NCI-H2196 (cell line): ENCODE results near the gene MTMR6.
"Not testable (repeated sequence)": the region's sequence is repeated elsewhere in the genome, so short reads cannot be mapped to it uniquely, and the experiment has no call there.

Experiments
- DNase-seq: peaks from one replicate; lab custom pipeline; 2025; ENCODE audit not compliant: unreplicated experiment; lab: John Stamatoyannopoulos, UW

The MTMR6 gene

DNA sequence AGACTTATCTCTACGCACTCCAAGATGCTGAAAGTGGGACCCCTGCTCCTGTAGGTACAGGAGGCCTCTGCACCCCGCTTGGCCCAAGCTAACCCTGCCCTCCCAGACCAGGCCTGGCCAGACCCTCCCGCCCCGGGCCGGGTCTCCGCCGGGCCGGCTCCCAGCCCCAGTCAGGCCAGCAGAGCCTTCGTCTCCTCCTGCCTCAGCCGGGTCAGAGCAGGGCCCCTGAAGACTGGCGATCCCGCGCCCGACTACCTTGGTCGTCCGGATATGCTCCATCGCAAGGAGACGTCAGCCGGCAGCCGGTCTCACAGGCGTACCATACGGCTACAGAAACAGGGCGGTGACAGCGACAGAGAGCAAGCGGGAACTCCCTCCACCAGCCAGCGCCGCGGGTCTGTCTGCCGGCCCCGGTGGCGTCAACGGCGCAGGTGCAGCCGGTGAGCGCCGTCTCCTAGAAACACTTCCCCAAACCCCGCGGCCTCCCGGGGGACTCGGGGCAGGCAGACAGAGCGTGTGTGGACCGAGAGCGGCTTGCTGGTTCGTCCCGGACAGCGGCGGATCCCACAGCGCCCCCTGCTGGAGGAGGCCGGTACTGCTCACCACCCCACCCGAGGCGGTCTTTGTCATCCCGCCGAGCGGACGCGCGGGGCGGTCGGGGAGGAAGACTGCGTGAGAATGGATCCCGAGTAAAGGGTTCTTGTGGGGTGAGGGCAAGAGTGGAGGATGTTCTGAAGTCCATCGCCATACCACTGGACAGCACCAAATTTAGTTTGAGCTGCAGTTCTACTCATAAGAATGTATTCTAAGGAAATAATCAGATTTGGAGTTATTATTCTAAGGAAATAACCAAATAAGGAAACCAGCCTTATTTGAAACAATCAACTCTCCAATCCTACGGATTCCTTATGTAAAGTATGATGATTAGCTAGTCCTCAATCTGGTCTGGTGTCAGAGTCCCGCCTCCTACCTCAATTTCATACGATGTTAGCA lies at the start of gene MTMR6:
Gene MTMR6, minus strand, starts transcription at position 520 of the 993 bp plus-strand sequence. Its CDS starts 241 bp downstream, at position 279.
- DNase-seq: peak; percentile 65

DNA sequence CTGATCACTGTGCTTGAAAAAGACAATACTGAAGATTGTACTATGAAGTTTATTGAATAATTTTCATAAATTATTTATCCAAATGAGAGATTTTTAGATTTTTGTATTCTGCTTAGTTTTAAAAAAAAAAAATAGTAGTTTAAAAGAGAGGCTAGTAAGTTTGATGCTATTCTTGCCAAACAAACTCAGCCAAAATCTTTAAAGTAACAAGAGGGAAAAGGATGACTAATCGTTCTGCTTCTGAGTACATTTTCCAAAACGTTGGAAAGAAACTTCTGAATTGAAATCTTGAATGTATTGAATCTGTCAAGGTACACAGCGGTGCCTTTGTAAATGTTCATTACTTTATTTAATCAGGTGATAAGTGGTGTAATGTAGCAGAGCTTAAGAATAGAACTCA lies 48.6 kb upstream of the MTMR6 start:
- DNase-seq: no peak

DNA sequence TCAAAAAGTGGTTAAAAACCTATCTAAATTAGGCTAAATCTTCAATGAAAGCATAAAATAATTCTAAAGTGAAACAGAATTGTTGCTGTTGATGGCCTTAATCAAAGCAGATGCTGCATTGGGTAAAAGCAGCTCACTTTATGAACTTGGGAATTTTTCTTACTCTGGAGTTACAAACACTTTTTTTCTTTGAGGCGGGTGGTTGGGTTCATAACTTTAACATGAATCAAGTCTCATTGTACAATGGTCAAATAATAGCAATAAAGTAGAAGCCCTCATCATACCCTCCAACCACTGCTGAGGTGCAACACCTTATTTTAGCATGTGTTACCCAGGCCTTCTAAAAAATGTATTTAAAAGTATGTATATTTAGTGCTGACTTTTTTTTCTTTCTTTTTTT lies 43.3 kb upstream of the MTMR6 start:
- no peak for DNase-seq

DNA sequence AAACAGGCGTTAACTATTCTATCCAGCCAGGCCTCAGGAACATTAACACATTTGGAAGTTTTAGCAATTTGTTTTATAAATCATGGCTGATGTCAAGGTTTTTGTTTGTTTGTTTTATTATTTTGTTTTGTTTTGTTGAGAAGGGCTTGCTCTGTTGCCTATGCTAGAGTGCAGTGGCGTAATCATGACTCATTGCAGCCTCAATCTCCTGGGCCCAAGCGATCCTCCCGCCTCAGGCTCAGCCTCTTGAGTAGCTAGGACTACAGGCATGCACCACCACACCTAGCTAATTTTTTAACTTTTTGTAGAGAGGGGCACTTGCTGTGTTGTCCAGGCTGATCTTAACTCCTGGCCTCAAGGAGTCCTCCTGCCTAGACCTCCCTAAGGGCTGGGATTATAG lies 42.4 kb upstream of the MTMR6 start:
- DNase-seq: no peak

- DNase-seq: no peak
These were observed 36.8 kb upstream of the MTMR6 start for GRCh38 chr13:25324100-25324499.

DNA sequence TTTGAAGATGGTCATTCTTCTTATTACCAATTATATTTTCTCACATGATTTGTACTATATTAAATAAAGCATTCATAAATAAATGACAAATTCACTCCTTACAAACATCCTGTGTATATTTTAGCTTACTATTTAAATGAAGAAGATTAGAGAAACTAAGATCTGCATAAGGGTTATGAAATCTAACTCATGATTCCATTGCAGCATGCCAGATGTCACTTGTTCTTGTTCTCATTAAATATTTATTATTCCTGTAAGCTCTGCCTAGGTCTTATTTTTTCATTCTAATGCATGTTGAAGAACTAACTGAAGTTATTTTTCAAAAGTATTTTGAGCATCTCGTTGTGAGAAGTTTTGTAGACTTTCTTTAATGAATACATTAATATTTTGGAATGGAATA lies 32.5 kb upstream of the MTMR6 start:
- no peak for DNase-seq

DNA sequence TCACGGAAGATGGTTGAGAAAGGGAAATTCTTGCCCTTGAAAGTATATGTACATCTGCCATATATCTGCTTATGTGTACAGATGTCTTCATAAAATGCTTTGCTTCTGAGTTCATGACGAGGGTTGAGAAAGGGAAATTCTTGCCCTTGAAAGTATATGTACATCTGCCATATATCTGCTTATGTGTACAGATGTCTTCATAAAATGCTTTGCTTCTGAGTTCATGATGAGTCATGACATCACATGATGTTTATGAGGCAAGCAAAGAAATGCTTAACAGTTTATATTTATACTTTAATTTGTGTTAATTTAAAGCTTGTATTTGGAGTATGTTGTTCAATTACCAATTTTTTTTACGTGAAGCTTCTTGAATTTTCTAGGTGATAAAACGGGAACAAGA lies 31.7 kb upstream of the MTMR6 start:
- DNase-seq: not testable (repeated sequence)

DNA sequence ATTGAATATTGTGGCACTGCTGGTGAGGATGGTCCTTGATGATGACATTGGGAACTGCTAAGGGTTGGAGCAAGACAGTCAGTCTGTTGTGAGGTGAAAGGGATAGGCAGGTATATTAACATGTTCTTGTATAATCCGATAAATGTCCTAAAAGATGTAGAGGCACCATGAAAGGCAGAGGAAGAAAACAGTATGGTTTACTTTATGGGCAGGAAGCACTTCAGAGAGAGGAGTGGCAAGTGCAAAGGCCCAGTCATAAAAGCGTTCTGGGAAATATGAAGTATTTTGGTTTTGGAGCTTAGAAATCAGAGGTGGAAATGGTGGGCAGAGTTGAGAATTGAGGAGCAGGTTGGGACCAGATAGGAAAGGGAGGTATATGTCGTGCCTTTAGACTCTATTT lies 23.6 kb upstream of the MTMR6 start:
- no peak for DNase-seq

DNA sequence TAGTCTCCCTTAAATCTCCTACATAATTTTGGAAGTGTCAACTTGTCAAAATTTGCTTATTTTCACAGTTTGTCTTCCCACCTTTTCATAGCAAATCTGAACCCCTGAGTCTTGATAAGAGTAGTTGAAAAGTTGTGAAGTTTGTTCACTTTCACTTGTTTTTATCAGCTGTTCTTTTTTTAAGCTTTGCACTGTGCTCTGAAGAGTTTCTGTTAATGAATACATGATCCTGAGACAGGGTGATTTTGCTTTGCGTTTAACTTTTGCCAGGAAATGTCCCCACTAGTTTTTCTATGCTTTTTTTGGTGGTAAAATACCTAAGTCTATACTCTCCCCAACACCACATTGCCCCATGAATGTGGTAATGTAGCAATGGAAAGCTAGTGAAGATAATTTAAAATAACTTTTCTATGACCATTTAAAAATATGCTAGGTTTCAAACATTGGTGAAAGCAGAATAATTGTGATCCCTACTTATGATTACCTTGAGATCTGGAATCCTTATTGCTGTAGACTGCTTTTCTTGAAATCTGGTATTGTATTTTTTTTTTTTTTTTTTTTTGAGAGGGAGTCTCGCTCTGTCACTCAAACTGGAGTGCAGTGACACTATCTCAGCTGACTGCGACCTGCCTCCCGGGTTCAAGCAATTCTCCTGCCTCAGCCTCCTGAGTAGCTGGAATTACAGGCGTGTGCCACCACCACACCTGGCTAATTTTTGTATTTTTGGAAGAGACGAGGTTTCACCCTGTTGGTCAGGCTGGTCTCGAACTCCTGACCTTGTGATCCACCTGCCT lies 19.6 kb upstream of the MTMR6 start:
- no peak for DNase-seq

DNA sequence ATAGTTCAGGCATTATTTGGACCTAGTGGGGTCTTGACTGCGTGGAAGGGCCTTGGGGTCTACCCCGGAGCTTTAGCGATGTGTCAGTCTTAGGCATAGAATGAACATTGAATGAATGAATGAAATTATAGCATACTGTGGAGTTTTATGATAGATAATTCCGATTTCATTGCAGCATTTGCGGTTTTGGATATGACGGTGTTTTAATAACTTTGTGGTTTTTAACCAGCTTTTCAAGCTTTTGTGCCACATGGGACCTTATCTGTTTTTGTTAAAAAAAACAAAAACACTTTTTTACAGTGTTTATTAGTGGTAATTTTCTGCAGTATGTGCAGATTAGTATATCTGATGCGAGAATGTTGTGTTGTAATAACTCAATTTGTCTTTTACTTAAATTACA lies 14.8 kb upstream of the MTMR6 start:
- DNase-seq: no peak

DNA sequence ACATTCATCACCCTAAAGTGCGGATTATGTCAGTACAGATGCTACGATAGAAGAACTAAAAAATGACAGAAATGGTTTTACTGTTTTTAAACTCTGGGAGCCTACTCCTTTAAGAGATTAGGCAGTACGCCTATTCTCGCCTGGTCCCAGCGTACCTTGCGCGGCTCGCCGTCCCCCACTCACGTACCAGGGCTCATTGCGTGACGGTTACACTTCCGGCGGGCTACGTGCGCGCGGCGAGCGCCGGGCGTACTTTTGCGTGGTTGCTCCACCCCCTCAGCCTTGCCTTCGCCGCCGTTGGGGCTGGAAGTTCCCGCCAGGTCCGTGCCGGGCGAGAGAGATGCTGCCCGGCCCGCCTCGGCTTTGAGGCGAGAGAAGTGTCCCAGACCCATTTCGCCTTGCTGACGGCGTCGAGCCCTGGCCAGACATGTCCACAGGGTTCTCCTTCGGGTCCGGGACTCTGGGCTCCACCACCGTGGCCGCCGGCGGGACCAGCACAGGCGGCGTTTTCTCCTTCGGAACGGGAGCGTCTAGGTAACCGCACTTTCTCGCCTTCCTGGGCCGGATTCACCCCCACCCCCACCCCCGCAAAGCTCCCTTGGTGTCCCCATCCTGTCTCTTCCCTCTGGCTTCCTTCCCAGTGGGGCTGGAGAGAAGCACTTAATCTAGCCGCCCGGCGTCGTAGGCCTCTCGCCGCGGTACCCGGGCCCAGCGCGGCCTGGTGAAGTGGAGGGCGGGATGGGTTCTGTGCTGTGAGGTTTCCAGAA lies 14.2 kb upstream of the MTMR6 start, which contains the start of gene NUP58:
Gene NUP58, plus strand, starts transcription at position 279 of the 767 bp plus-strand sequence. Its CDS starts 149 bp downstream, at position 428.
- DNase-seq: peak; percentile 84

GRCh38 chr13:25300861-25301346 lies 13.6 kb upstream of the MTMR6 start:
- DNase-seq: no peak

DNA sequence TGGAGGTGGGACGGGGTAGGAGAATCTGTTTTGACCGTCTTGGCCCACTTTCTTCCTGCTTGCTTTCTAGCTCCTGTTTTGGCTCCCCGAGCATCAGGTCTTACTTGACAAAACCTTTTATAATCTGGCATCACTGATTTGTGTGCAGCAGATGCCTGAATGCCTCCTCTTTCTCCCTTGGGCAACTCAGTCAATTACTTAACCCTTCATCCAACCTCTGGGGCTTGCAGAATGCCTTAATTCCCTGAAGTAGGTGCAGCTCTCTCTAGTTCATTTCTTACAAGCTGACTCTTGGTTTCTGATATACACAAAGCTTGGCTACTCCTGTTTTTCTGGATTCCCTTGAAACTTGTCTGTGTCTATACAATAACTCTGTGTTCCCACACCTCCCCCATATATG lies 8.4 kb upstream of the MTMR6 start:
- no peak for DNase-seq

- DNase-seq: no peak
These were observed 7.9 kb upstream of the MTMR6 start for GRCh38 chr13:25295228-25295627.

DNA sequence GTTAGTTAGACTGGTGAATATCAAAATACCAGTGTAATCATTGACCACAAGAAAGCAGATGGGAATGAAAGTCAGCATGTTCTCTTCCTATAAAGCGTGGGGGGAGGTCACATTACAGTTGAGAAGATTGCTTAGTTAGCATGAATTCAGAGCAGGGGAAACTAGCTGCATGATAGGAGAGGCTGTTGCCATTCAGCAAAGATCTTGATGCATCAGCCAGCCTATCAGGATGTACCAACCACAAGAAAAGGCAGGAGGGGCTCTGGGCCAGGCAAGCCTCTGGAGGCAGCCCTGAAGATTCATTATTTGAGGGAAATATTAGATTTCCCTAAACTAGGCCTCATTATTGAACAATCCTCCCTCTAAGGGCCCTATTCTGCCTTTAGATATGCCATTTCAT lies 5.0 kb upstream of the MTMR6 start:
- DNase-seq: peak; percentile 34

- DNase-seq: no peak
These were observed 4.4 kb upstream of the MTMR6 start for GRCh38 chr13:25291691-25292090.

DNA sequence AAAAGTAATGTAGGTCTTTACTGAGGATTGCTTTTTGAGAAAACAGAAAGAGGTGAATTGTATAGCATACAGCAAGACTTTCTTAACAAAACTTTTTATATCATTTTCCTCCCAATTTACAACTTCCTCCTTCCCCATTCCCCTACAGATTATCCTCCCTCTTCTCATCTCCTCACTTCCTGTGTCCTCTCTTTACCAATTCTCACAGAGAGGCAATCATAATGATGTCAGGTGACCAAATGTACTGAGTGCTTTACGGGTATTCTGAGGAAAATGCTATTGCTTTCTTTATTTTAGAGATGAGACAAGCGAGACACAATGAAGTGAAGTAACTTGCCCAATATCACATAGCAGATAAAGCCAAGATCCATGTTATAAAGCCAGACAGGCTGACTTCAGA lies 1.7 kb upstream of the MTMR6 start:
- DNase-seq: no peak

DNA sequence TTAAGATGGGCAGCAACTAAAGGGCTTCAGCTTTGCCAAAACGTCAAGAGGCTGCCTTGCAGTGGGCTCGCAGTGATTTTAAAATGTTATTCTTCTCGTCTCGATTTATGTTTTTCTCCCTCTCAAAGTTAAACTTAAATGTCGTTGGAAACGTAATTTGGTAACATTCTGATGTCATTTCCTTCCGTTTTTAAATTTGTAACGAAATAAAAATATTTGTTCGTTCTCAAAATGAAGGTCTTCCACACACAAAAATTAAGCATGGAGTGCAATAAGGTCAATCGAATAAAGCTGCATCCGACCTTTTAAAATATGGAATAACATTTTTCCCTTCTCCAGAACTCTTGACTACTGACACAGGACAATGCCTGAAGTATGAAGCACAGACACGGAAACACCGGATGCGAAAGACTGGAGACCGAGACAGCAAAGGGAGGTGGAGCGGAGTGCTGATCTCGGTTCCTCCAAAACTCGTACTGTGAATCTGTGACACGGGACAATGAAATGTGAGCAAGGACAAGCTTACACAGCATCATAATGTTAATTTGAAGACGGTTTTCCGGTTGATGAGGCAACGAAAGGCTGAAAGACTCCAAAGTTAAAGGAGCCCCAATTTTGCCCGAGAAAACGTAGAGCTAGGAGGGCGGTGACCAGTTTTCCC lies 850 bp downstream of the MTMR6 start:
- DNase-seq: no peak

GRCh38 chr13:25281935-25282332 lies 5.4 kb downstream of the MTMR6 start:
- DNase-seq: no peak

DNA sequence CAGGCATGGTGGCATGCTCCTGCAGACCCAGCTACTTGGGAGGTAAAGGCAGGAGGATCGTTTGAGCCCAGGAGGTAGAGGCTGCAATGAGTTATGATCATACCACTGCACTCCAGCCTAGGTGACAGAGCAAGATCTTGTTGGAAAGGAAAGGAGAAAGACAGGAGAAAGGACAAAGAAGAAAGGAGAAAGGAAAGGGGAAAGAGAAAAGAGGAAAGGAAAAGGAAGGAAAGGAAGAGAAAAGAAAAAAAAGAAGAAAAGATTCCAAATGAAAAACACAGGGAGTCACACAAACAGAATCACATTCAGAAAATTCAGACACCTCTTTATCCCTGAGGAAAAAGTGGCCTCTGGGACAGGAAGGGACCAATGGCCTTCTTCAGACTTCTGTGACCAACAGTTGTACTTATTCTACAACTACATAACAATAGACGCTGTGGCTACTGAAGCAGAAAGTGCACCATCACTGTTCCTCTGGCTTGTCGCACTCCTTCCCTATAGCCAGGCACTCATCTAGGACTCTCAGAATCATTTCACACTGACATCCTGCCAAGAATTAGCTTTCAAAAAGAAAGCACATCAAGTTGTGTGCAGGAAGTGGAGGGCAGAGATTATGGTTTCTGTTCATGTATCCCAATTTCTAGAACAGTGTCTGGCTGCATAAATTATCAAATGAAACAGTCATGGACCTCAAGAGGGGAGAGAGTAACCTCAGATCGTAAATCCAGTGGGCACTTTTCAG lies 5.9 kb downstream of the MTMR6 start:
- DNase-seq: no peak
